GM23338 (cell line): ENCODE results near the gene CEP70. TPM values are rescaled to one million over a fixed set of nuclear protein-coding genes. Genes with fewer than 3 reads are reported as not detected.
"Not testable (repeated sequence)": the region's sequence is repeated elsewhere in the genome, so short reads cannot be mapped to it uniquely, and the experiment has no call there.

Experiments
- ATAC-seq: fragments of 200-7000 bp; cut with Tn5 transposase; 3 replicates; pipeline ENCODE4 v1.9.1; 2020
- DNase-seq: peaks from one replicate; pipeline ENCODE4 v3.0.0-alpha.2; 2015; ENCODE audit warnings: low spot score
- H2AFZ ChIP-seq: fragments of 200-600 bp; sonication (generic); 2 replicates; pipeline ENCODE4 v1.8.0; 2016; ENCODE audit warnings: antibody characterized with exemption, mild to moderate bottlenecking, moderate library complexity
- H3F3A ChIP-seq: fragments of 200-600 bp; sonication (generic); replicated peaks from 2 replicates; pipeline ENCODE4 v1.8.0; 2017; ENCODE audit warnings: antibody characterized with exemption, mixed run types, low read depth
- H3K27ac ChIP-seq: fragments of 200-600 bp; sonication (generic); 2 replicates; pipeline ENCODE4 v1.6.1; 2016; ENCODE audit warnings: low read depth
- H3K27me3 ChIP-seq: fragments of 200-600 bp; sonication (generic); 2 replicates; pipeline ENCODE4 v1.8.0; 2016; ENCODE audit warnings: mild to moderate bottlenecking, mixed run types, moderate library complexity; ENCODE audit not compliant: insufficient read depth
- H3K36me3 ChIP-seq: fragments of 200-600 bp; sonication (generic); 2 replicates; pipeline ENCODE4 v1.8.0; 2016; ENCODE audit warnings: mild to moderate bottlenecking; ENCODE audit not compliant: insufficient read depth
- H3K4me1 ChIP-seq: fragments of 200-600 bp; sonication (generic); 2 replicates; pipeline ENCODE4 v1.8.0; 2016; ENCODE audit warnings: mild to moderate bottlenecking, moderate library complexity; ENCODE audit not compliant: insufficient read depth
- H3K4me2 ChIP-seq: fragments of 200-600 bp; sonication (generic); 2 replicates; pipeline ENCODE4 v1.7.1; 2017; ENCODE audit warnings: mixed run types
- H3K4me3 ChIP-seq: fragments of 200-600 bp; sonication (generic); 2 replicates; pipeline ENCODE4 v1.6.1; 2016; ENCODE audit warnings: mixed run types
- H3K79me2 ChIP-seq: fragments of 200-600 bp; sonication (generic); replicated peaks from 2 replicates; pipeline ENCODE4 v1.8.0; 2017; ENCODE audit warnings: mild to moderate bottlenecking; ENCODE audit not compliant: insufficient read depth
- H3K9me2 ChIP-seq: fragments of 200-600 bp; sonication (generic); 2 replicates; pipeline ENCODE4 v1.8.0; 2017; ENCODE audit not compliant: insufficient read depth
- H4K20me1 ChIP-seq: fragments of 200-600 bp; sonication (generic); replicated peaks from 2 replicates; pipeline ENCODE4 v1.8.0; 2017; ENCODE audit warnings: mild to moderate bottlenecking; ENCODE audit not compliant: insufficient read depth
- H3K27ac Mint-ChIP-seq: 2 replicates; pipeline ENCODE4 v1.8.0; 2020; ENCODE audit warnings: inconsistent platforms, mild to moderate bottlenecking, moderate library complexity, mixed read lengths
- H3K27me3 Mint-ChIP-seq: 3 replicates; pipeline ENCODE4 v1.8.0; 2022; ENCODE audit warnings: low read depth, mild to moderate bottlenecking, moderate library complexity, mixed read lengths, inconsistent platforms; ENCODE audit not compliant: insufficient read depth, poor library complexity
- H3K36me3 Mint-ChIP-seq: 3 replicates; pipeline ENCODE4 v1.8.0; 2021; ENCODE audit warnings: low read depth, mild to moderate bottlenecking, inconsistent platforms, moderate library complexity, mixed read lengths
- H3K4me1 Mint-ChIP-seq: 3 replicates; pipeline ENCODE4 v1.8.0; 2020; ENCODE audit warnings: mild to moderate bottlenecking, inconsistent platforms, mixed read lengths
- H3K4me3 Mint-ChIP-seq: 3 replicates; pipeline ENCODE4 v1.8.0; 2021; ENCODE audit warnings: moderate library complexity, mild to moderate bottlenecking, inconsistent platforms, mixed read lengths
- H3K9me3 Mint-ChIP-seq: 3 replicates; pipeline ENCODE4 v1.8.0; 2020; ENCODE audit warnings: moderate library complexity, mild to moderate bottlenecking, inconsistent platforms, mixed read lengths
- CREB1 ChIP-seq: fragments of 250-450 bp; sonication (Bioruptor Pico); IDR thresholded peaks from 2 replicates; pipeline ENCODE4 v1.5.0; 2020; ENCODE audit warnings: low read depth, mild to moderate bottlenecking, moderate library complexity
- ETS1 ChIP-seq: IDR thresholded peaks from 2 replicates; pipeline ENCODE4 v1.6.1; 2016; ENCODE audit warnings: antibody characterized with exemption
- EZH2 ChIP-seq: fragments of 200-600 bp; sonication (generic); IDR thresholded peaks from one replicate; pipeline ENCODE4 v1.8.0; 2017; ENCODE audit warnings: antibody characterized with exemption, mild to moderate bottlenecking, low read depth; ENCODE audit not compliant: unreplicated experiment
- EZH2phosphoT487 ChIP-seq: fragments of 200-600 bp; sonication (generic); IDR thresholded peaks from one replicate; pipeline ENCODE4 v1.8.1; 2018; ENCODE audit warnings: antibody characterized with exemption; ENCODE audit not compliant: unreplicated experiment
- JUNB ChIP-seq: IDR thresholded peaks from one replicate; pipeline ENCODE4 v1.6.1; 2016; ENCODE audit warnings: antibody characterized with exemption; ENCODE audit not compliant: unreplicated experiment
- NANOG ChIP-seq: IDR thresholded peaks from 2 replicates; pipeline ENCODE4 v1.6.1; 2016; ENCODE audit warnings: antibody characterized with exemption, borderline replicate concordance
- POLR2AphosphoS5 ChIP-seq: IDR thresholded peaks from 2 replicates; pipeline ENCODE4 v1.6.1; 2016; ENCODE audit warnings: antibody characterized with exemption, low read depth
- REST ChIP-seq: IDR thresholded peaks from one replicate; pipeline ENCODE4 v1.6.1; 2018; ENCODE audit warnings: antibody characterized with exemption; ENCODE audit not compliant: unreplicated experiment
- ZNF114 ChIP-seq: fragments of 250-450 bp; sonication (Bioruptor Pico); IDR thresholded peaks from 2 replicates; pipeline ENCODE4 v1.5.0; 2020; ENCODE audit warnings: mild to moderate bottlenecking, moderate library complexity
- ZNF331 ChIP-seq: fragments of 250-450 bp; sonication (Bioruptor Pico); IDR thresholded peaks from 2 replicates; pipeline ENCODE4 v1.5.0; 2020; ENCODE audit warnings: low read depth, mild to moderate bottlenecking, moderate library complexity
- ZNF462 ChIP-seq: fragments of 250-450 bp; sonication (Bioruptor Pico); IDR thresholded peaks from 2 replicates; pipeline ENCODE4 v1.5.0; 2020; ENCODE audit warnings: mild to moderate bottlenecking, moderate library complexity
- polyA plus RNA-seq: library from polyadenylated mRNA; unstranded; fragments of >200 nt; fragmentation: Nextera tagmentation; extraction: Ambion mirVana; gene quantifications from 2 replicates; pipeline ENCODE4 v1.2.1, GENCODE V29; 2016
- total RNA-seq: library from RNA; depleted of rRNA; stranded (reverse); fragments of >200 nt; shearing (Covaris generic); gene quantifications from 2 replicates; pipeline ENCODE4 v1.2.3, GENCODE V29; 2014

Gene CEP70
- total and polyA plus RNA-seq, 2 experiments from 2014 or later = 28.8 to 31.4 TPM

- not testable (repeated sequence) for H2AFZ ChIP-seq, ATAC-seq, H3K27me3 ChIP-seq, H3K36me3 ChIP-seq, H3K27me3 Mint-ChIP-seq, H4K20me1 ChIP-seq, H3K4me1 Mint-ChIP-seq, H3K9me2 ChIP-seq, H3K4me1 ChIP-seq, H3K27ac ChIP-seq, DNase-seq, H3K4me2 ChIP-seq, H3K79me2 ChIP-seq, H3F3A ChIP-seq, H3K27ac Mint-ChIP-seq, H3K4me3 ChIP-seq, H3K4me3 Mint-ChIP-seq
- Mint-ChIP-seq H3K9me3 (peaks cover 28% of the 10 kb centered on the region), H3K36me3 (peaks cover 53% of the 10 kb centered on the region)
Observed at GRCh38 chr3:138562902-138563301, 31.2 kb downstream of the CEP70 start.

GRCh38 chr3:138560501-138560900 lies 33.6 kb downstream of the CEP70 start:
- DNase-seq = no peak
- H3K27me3 ChIP-seq = no peaks in the 10 kb centered on the region
- no peak overlapping the region for H3K4me3 Mint-ChIP-seq
- peaks cover 39% of the 10 kb centered on the region for H3K9me3 Mint-ChIP-seq
- no peaks in the 10 kb centered on the region for H3F3A ChIP-seq
- H3K4me1 Mint-ChIP-seq = peaks cover 6% of the 10 kb centered on the region; the same call in 1 of the 3 replicates
- no peaks in the 10 kb centered on the region for H3K4me1 ChIP-seq
- no peaks in the 10 kb centered on the region for H3K27me3 Mint-ChIP-seq
- H3K27ac ChIP-seq = no peak overlapping the region
- H3K36me3 Mint-ChIP-seq = peaks cover 58% of the 10 kb centered on the region
- H3K79me2 ChIP-seq = peaks cover 4% of the 10 kb centered on the region; the same call in 1 of the 2 replicates
- H3K36me3 ChIP-seq = 0 out of 2 replicates have a peak, but pooled peaks cover 4% of the 10 kb centered on the region
- no peak overlapping the region for H3K4me2 ChIP-seq
- H4K20me1 ChIP-seq = no peaks in the 10 kb centered on the region
- H3K4me3 ChIP-seq = no peak overlapping the region
- no peak overlapping the region for H3K27ac Mint-ChIP-seq
- no peaks in the 10 kb centered on the region for H3K9me2 ChIP-seq
- H2AFZ ChIP-seq = no peak overlapping the region
- no peak for ATAC-seq
- TF ChIP-seq NANOG = no peak
- no peak for TF ChIP-seq ZNF331 (CRISPR knock-in tag)
- no peak for TF ChIP-seq CREB1 (CRISPR knock-in tag)
- TF ChIP-seq REST = no peak
- TF ChIP-seq EZH2phosphoT487 = no peak
- no peak for TF ChIP-seq ETS1
- TF ChIP-seq JUNB = no peak
- no peak for TF ChIP-seq ZNF114 (CRISPR knock-in tag)
- no peak for TF ChIP-seq ZNF462
- no peak for TF ChIP-seq POLR2AphosphoS5
- no peak for TF ChIP-seq EZH2
